Nephron progenitor cell (in vitro differentiated cells): ENCODE data around the gene SSH3.

Experiments used
- DNase-seq: peaks from one replicate; pipeline ENCODE4 v3.0.0; 2021
- H3K27ac Mint-ChIP-seq: 2 replicates; pipeline ENCODE4 v1.8.0; 2021; ENCODE audit warnings: mild to moderate bottlenecking, moderate library complexity, mixed read lengths
- H3K27me3 Mint-ChIP-seq: 2 replicates; pipeline ENCODE4 v1.8.0; 2021; ENCODE audit warnings: mild to moderate bottlenecking, low read depth, mixed read lengths; ENCODE audit not compliant: poor library complexity
- H3K36me3 Mint-ChIP-seq: 2 replicates; pipeline ENCODE4 v1.8.0; 2021; ENCODE audit warnings: low read depth, mixed read lengths
- H3K4me1 Mint-ChIP-seq: 2 replicates; pipeline ENCODE4 v1.8.0; 2021; ENCODE audit warnings: mixed read lengths
- H3K4me3 Mint-ChIP-seq: 2 replicates; pipeline ENCODE4 v1.8.0; 2021; ENCODE audit warnings: mild to moderate bottlenecking, moderate library complexity, mixed read lengths
- H3K9me3 Mint-ChIP-seq: 2 replicates; pipeline ENCODE4 v1.8.0; 2021; ENCODE audit warnings: mild to moderate bottlenecking, moderate library complexity, mixed read lengths
- TF ChIP-seq, protein P1 (sequence below): fragments of 200-600 bp; sonication (generic); IDR thresholded peaks from 2 replicates; pipeline ENCODE4 v1.5.0; 2021; ENCODE audit warnings: antibody characterized with exemption

SSH3 gene

GRCh38 chr11:67352546-67353316, 49.4 kb downstream of the SSH3 start:
- H3K36me3 Mint-ChIP-seq, result no peaks in the 10 kb centered on the region
- no peak for DNase-seq
- no peaks in the 10 kb centered on the region for H3K9me3 Mint-ChIP-seq
- H3K27me3 Mint-ChIP-seq, result peaks cover 9% of the 10 kb centered on the region
- TF ChIP-seq, protein P1, sequence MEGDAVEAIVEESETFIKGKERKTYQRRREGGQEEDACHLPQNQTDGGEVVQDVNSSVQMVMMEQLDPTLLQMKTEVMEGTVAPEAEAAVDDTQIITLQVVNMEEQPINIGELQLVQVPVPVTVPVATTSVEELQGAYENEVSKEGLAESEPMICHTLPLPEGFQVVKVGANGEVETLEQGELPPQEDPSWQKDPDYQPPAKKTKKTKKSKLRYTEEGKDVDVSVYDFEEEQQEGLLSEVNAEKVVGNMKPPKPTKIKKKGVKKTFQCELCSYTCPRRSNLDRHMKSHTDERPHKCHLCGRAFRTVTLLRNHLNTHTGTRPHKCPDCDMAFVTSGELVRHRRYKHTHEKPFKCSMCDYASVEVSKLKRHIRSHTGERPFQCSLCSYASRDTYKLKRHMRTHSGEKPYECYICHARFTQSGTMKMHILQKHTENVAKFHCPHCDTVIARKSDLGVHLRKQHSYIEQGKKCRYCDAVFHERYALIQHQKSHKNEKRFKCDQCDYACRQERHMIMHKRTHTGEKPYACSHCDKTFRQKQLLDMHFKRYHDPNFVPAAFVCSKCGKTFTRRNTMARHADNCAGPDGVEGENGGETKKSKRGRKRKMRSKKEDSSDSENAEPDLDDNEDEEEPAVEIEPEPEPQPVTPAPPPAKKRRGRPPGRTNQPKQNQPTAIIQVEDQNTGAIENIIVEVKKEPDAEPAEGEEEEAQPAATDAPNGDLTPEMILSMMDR, result no peak
- H3K27ac Mint-ChIP-seq, result peak overlapping the region; percentile 98
- H3K4me1 Mint-ChIP-seq, result peaks cover 71% of the 10 kb centered on the region
- peak overlapping the region; percentile 84 for H3K4me3 Mint-ChIP-seq

DNA sequence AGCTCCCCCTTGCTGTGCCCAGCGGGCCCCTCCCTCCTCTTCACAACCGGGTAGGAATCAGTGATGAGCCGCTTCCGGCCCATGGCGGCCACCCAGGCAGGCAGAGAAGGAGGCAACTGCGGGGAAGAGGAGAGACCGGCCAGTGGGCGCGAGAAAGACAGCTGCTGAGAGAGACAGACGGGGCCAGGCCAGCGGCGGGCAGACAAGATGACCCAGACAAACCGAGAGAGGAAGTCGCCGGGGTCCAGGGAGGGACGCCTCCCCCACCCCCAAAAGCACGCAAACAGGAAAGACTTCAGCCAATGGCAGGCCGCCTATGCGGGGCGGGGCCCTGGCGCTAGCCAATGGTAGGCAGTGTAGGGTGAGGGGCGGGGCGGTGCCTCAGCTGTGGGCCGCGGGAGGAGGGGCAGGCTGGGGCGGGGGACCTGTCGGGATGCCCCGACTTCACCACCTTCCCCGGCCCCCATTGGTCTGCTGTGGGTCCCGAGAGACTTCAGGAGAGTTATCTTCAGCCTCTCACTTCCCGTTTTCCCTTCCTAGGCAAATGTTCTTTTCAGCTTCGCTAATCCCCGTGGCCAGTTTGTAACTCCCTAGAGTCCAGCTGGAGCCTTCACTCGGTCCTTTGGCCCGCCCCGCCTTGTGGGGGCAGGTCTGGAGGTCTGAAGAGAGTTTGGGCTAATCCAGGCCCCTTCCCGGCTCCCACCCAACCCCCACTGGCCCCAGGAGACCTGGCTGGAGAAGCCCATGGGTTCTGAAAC, 50.2 kb downstream of the SSH3 start, which contains the start of gene POLD4:
Gene POLD4, minus strand, starts transcription at position 230 of the 758 bp plus-strand sequence. Its CDS starts 147 bp downstream, at position 83.
- peak within 1 kb of the TSS; percentile 98 for H3K27ac Mint-ChIP-seq
- peak; percentile 98 for DNase-seq
- TF ChIP-seq, protein P1, result no peak
- peaks cover 79% of the 10 kb centered on the region for H3K4me1 Mint-ChIP-seq
- H3K4me3 Mint-ChIP-seq, result peak within 1 kb of the TSS; percentile 84
- peaks cover 6% of the 10 kb centered on the region for H3K27me3 Mint-ChIP-seq
- H3K9me3 Mint-ChIP-seq, result no peaks in the 10 kb centered on the region
- H3K36me3 Mint-ChIP-seq, result no peaks in the 10 kb centered on the region

DNA sequence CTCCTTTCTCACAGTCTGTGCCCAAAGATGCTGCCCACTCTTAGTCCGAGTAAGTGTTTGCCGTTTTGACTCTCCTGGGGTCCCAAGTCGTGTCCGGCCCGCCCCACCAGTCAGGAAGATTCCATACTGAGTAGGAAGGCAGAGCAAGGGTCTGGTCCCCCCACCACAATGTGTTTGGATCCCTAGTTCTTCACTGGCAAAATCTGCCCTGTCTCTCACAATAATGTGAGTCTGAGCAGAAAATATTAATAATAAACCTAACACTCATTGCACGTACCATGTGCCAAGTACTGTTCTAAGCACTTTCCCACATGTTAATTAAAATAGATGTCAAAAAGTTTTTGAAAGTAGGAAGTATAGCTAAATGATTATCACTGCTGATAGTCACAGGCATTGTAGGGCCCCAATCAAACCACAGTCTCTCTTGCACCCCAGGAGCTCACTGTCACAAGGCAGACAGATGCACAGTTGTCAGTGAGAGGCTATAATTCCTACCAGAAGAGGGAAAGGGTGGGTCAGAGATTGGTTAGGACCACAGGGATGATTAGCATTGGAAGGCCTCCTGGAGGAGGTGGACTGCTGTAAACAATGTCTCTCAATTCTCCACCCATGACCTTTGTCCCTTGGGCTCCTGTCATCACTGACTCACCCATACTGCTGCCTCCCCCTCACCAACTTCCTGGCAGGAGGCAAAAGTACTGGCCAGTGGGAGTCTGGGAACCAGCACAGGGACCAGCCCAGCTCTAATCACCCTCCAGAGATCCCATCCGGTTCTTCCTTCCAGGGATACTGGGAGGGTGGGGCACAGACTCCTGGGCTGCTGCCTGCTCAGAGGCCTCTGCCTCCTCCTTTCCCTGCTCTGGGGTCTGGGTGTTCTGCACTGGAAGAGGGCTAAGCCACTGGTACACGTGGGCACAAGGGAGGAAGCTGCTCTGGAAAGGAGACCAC, 51.0 kb downstream of the SSH3 start:
- peaks cover 80% of the 10 kb centered on the region for H3K4me1 Mint-ChIP-seq
- H3K27me3 Mint-ChIP-seq, result peaks cover 3% of the 10 kb centered on the region
- no peaks in the 10 kb centered on the region for H3K36me3 Mint-ChIP-seq
- DNase-seq, result peak; percentile 39
- H3K27ac Mint-ChIP-seq, result peak overlapping the region; percentile 98
- peak overlapping the region; percentile 84 for H3K4me3 Mint-ChIP-seq
- TF ChIP-seq, protein P1, result no peak
- no peaks in the 10 kb centered on the region for H3K9me3 Mint-ChIP-seq

DNA sequence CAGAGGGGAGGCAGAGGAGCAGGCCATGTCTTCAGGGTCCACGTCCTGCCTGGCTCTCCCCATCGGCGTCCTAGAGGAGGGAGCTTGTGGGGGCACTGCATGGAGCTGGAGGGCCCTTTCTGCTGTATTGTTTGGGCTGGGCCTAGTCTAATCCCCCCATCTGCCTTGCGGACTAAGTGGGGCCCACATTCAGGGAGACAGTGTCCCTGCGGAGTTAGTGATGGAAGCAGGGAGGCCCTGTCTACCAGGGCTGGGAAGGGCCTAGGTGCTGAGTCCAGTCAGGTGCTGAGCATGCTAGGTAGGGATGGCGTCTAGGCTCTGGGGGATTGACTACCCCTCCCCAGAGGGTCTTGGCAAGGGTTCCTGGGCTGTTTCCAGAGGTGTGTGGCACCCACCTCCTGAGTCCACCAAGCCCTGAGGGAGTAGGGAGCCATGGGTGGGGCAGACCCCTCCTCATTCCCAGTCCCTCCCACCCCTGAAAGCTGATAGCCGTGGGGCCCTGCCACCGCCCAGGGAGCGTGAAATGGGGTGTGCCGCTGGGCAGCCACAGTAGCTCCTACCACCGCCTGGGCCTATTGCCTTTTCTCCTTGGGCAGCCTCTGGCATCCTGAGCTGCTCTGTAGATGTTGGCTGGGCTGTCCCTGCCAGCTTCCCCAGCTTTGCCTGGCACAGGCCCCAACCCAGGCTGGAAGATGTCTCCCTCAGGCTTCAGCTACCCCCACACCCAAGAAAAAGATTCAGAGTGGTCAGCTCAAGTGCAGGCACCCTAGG, 51.9 kb downstream of the SSH3 start:
- peak overlapping the region; percentile 84 for H3K4me3 Mint-ChIP-seq
- no peaks in the 10 kb centered on the region for H3K36me3 Mint-ChIP-seq
- peak overlapping the region; percentile 98 for H3K27ac Mint-ChIP-seq
- peak; percentile 30 for DNase-seq
- peaks cover 3% of the 10 kb centered on the region for H3K27me3 Mint-ChIP-seq
- H3K9me3 Mint-ChIP-seq, result no peaks in the 10 kb centered on the region
- peaks cover 74% of the 10 kb centered on the region for H3K4me1 Mint-ChIP-seq
- TF ChIP-seq, protein P1, result no peak

- Mint-ChIP-seq H3K27ac (peak overlapping the region; percentile 83), H3K4me3 (peak overlapping the region; percentile 42), H3K36me3 (no peaks in the 10 kb centered on the region), H3K27me3 (peaks cover 2% of the 10 kb centered on the region), H3K9me3 (no peaks in the 10 kb centered on the region), H3K4me1 (peaks cover 74% of the 10 kb centered on the region)
- DNase-seq, result no peak
- TF ChIP-seq, protein P1, result no peak
Observed at GRCh38 chr11:67355794-67356386, 52.6 kb downstream of the SSH3 start.
